Activated CD8-positive, alpha-beta T cell treated with anti-CD3 and anti-CD28 coated beads for 36 hours (primary cell): Measurements from ENCODE around the gene BLVRA. TPM values are rescaled to one million over a fixed set of nuclear protein-coding genes. Genes with fewer than 3 reads are reported as not detected.
"Not testable (repeated sequence)": the region's sequence is repeated elsewhere in the genome, so short reads cannot be mapped to it uniquely, and the experiment has no call there.

Source experiments
- ATAC-seq: fragments of 200-7000 bp; cut with Tn5 transposase; one replicate; pipeline ENCODE4 v1.10.0; 2021; ENCODE audit warnings: mild to moderate bottlenecking, moderate library complexity
- CTCF ChIA-PET: fragments of 350-600 bp; sonication (Branson Sonifier 250); formaldehyde crosslinking; loops from one replicate; lab custom pipeline; 2021; ENCODE audit warnings: antibody characterized with exemption; lab: Charles Lee
- POLR2A ChIA-PET: fragments of 350-600 bp; sonication (Branson Sonifier 250); formaldehyde crosslinking; loops from one replicate; lab custom pipeline; 2021; ENCODE audit warnings: antibody characterized with exemption; lab: Charles Lee
- DNase-seq: peaks from one replicate; pipeline ENCODE4 v3.0.0-alpha.2; 2020
- H3K27ac Mint-ChIP-seq: one replicate; pipeline ENCODE4 v1.8.0; 2021; ENCODE audit warnings: mild to moderate bottlenecking, mixed read lengths
- H3K27me3 Mint-ChIP-seq: one replicate; pipeline ENCODE4 v1.8.0; 2021; ENCODE audit warnings: mixed read lengths
- H3K36me3 Mint-ChIP-seq: one replicate; pipeline ENCODE4 v1.8.0; 2021; ENCODE audit warnings: low read depth, mixed read lengths
- H3K4me1 Mint-ChIP-seq: one replicate; pipeline ENCODE4 v1.8.0; 2021; ENCODE audit warnings: low read depth, mixed read lengths
- H3K4me3 Mint-ChIP-seq: one replicate; pipeline ENCODE4 v1.8.0; 2021; ENCODE audit warnings: mild to moderate bottlenecking, moderate library complexity, mixed read lengths
- H3K9me3 Mint-ChIP-seq: one replicate; pipeline ENCODE4 v1.8.0; 2021; ENCODE audit warnings: mixed read lengths
- intact Hi-C: fragments of 100-400 bp; cut with micrococcal nuclease; formaldehyde crosslinking; loops from one replicate; pipeline ENCODE4 v1.10.0; 2022
- total RNA-seq, 2 experiments: library from RNA; stranded (reverse); gene quantifications; one replicate each; pipeline ENCODE4 v1.2.3, GENCODE V29; 2021
- TF ChIP-seq, protein P1 (sequence below): fragments of 200-600 bp; IDR thresholded peaks from one replicate; pipeline ENCODE4 v1.8.0; 2022; ENCODE audit warnings: antibody characterized with exemption, mild to moderate bottlenecking

BLVRA gene
- total RNA-seq, 2 experiments from 2014 or later: 30.9 to 34.2 TPM

DNA sequence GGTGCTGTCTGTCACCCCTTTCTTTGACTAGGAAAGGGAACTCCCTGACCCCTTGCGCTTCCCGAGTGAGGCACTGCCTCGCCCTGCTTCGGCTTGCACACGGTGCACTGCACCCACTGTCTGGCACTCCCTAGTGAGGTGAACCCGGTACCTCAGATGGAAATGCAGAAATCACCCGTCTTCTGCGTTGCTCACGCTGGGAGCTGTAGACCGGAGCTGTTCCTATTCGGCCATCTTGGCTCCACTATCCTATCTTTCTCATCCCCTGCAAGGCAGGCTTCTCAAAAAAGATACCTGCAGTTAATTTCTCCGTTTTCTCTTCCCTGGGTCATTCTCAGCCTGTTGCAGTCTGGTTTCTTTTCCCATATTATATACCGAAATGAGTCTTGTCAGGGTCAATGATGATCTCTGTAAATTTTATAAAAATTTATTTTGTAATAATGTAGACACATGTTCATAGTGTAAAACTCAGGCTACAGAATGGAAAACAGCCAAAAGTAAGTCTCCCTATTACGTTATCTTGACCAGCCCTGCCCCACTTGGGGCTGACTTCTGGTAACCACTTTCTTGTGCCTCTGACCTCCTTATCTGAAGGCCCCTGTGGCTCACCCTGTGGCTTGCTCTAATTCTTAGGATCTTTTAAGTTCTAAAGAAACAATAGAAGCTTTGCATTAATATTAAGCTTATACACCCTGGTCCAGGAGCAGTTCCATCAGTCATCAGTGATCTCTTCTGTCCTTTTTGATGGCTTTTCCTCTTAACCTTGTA lies 20.7 kb downstream of the BLVRA start:
- H3K27ac Mint-ChIP-seq: no peak overlapping the region
- DNase-seq (no peak), ATAC-seq (no peak)
- H3K27me3 Mint-ChIP-seq: no peaks in the 10 kb centered on the region
- no peak overlapping the region for H3K4me3 Mint-ChIP-seq
- H3K4me1 Mint-ChIP-seq: peaks cover 5% of the 10 kb centered on the region
- ChIA-PET CTCF (no interaction called here), POLR2A (no interaction called here)
- intact Hi-C loops: no loop called here
- peaks cover 8% of the 10 kb centered on the region for H3K36me3 Mint-ChIP-seq
- TF ChIP-seq, protein P1, sequence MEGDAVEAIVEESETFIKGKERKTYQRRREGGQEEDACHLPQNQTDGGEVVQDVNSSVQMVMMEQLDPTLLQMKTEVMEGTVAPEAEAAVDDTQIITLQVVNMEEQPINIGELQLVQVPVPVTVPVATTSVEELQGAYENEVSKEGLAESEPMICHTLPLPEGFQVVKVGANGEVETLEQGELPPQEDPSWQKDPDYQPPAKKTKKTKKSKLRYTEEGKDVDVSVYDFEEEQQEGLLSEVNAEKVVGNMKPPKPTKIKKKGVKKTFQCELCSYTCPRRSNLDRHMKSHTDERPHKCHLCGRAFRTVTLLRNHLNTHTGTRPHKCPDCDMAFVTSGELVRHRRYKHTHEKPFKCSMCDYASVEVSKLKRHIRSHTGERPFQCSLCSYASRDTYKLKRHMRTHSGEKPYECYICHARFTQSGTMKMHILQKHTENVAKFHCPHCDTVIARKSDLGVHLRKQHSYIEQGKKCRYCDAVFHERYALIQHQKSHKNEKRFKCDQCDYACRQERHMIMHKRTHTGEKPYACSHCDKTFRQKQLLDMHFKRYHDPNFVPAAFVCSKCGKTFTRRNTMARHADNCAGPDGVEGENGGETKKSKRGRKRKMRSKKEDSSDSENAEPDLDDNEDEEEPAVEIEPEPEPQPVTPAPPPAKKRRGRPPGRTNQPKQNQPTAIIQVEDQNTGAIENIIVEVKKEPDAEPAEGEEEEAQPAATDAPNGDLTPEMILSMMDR: no peak
- H3K9me3 Mint-ChIP-seq: no peaks in the 10 kb centered on the region

GRCh38 chr7:43781726-43782607 lies 23.5 kb downstream of the BLVRA start:
- POLR2A ChIA-PET: no interaction called here
- no peak overlapping the region for H3K4me3 Mint-ChIP-seq
- intact Hi-C loops: no loop called here
- CTCF ChIA-PET: interaction anchor here (2.2 kb wide), 1 partner anchor 199 kb away, joined by 7 read pairs; the partner anchor contains the start of gene STK17A
- DNase-seq (no peak), ATAC-seq (no peak)
- peaks cover 2% of the 10 kb centered on the region for H3K36me3 Mint-ChIP-seq
- TF ChIP-seq, protein P1: no peak
- no peaks in the 10 kb centered on the region for H3K9me3 Mint-ChIP-seq
- H3K4me1 Mint-ChIP-seq: peaks cover 10% of the 10 kb centered on the region
- no peaks in the 10 kb centered on the region for H3K27me3 Mint-ChIP-seq
- H3K27ac Mint-ChIP-seq: no peak overlapping the region

DNA sequence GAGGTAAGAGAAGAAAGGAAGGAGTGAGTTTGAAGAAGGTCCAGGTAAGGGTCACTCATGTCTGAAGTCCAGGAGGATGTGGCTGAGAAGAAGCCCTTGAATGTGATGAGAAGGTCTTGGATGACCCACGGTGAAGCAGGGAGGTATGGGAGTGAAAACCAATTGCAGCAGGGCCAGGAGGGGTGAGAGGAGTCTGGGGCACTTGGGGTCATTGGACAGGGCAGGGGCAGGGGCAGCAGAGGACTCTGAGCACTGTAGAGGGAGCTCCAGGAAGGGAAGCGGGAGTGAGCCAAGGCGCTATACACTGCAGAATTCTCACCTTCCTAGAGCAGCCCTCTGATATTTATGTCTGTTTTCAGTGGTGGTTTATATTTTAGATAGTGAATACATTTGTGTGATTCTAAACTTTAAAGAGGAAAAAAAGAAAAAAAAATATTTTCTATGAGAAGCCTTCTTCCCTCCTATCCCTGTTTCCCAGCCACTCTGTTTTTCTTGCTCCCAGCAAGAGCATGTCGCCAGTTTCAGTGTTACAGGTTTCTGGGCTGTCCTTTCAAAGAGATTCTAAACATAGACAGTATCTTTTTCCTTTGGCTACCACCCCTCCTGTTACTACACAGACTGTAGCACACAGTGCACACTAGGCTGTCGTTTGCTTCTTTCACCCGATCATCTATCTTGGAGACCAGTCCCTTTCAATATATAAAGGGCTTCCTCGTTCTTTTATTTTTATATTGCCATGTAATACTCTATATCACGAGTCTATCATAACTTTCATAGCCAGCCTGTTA lies 24.5 kb downstream of the BLVRA start:
- ChIA-PET POLR2A (no interaction called here), CTCF (interaction anchor here (2.2 kb wide), 1 partner anchor 200 kb away, joined by 7 read pairs; the partner anchor contains the start of gene STK17A)
- intact Hi-C loops: no loop called here
- no peak overlapping the region for H3K27ac Mint-ChIP-seq
- H3K36me3 Mint-ChIP-seq: peaks cover 2% of the 10 kb centered on the region
- peaks cover 10% of the 10 kb centered on the region for H3K4me1 Mint-ChIP-seq
- TF ChIP-seq, protein P1: no peak
- ATAC-seq (no peak), DNase-seq (no peak)
- no peaks in the 10 kb centered on the region for H3K27me3 Mint-ChIP-seq
- no peak overlapping the region for H3K4me3 Mint-ChIP-seq
- no peaks in the 10 kb centered on the region for H3K9me3 Mint-ChIP-seq

- ChIA-PET CTCF (interaction anchor here (1.5 to 1.8 kb wide), 2 partner anchors 54 to 201 kb away, joined by 5 to 7 read pairs; partner anchors contain the start of gene STK17A), POLR2A (interaction anchor here (0.8 to 1.2 kb wide), 2 partner anchors 16 to 49 kb away, joined by 3 read pairs; no protein-coding TSS in a partner anchor)
- H3K4me3 Mint-ChIP-seq: no peak overlapping the region
- peaks cover 4% of the 10 kb centered on the region for H3K36me3 Mint-ChIP-seq
- H3K27ac Mint-ChIP-seq: no peak overlapping the region
- no peaks in the 10 kb centered on the region for H3K27me3 Mint-ChIP-seq
- DNase-seq (no peak), ATAC-seq (no peak)
- intact Hi-C loops: no loop called here
- TF ChIP-seq, protein P1: no peak
- no peaks in the 10 kb centered on the region for H3K9me3 Mint-ChIP-seq
- peaks cover 12% of the 10 kb centered on the region for H3K4me1 Mint-ChIP-seq
These were observed 25.6 kb downstream of the BLVRA start for GRCh38 chr7:43784030-43784584.

- H3K27me3 Mint-ChIP-seq, H3K9me3 Mint-ChIP-seq, intact Hi-C loops, H3K4me3 Mint-ChIP-seq, H3K36me3 Mint-ChIP-seq: not testable (repeated sequence)
- ChIA-PET CTCF (interaction anchor here (0.7 to 1.8 kb wide), 5 partner anchors 13 to 202 kb away, joined by 3 to 7 read pairs (median 3); partner anchors contain the start of gene STK17A), POLR2A (interaction anchor here (0.8 to 1.2 kb wide), 2 partner anchors 17 to 48 kb away, joined by 3 read pairs; no protein-coding TSS in a partner anchor)
- H3K4me1 Mint-ChIP-seq: peaks cover 12% of the 10 kb centered on the region
- peak; percentile 78 for DNase-seq
- ATAC-seq: peak; percentile 95
- peak overlapping the region; percentile 13 for H3K27ac Mint-ChIP-seq
These were observed 26.2 kb downstream of the BLVRA start for GRCh38 chr7:43784585-43785087.
